ENCODE results near the gene SESTD1.
A peak's percentile ranks its signal among the peaks of the same experiment; 100 is the strongest.
"Not testable (repeated sequence)": the region's sequence is repeated elsewhere in the genome, so short reads cannot be mapped to it uniquely, and the experiment has no call there.

SESTD1 gene

GRCh38 chr2:179266271-179266670 is 1.6 kb upstream of the SESTD1 start:
- no peak for DNase-seq

DNA sequence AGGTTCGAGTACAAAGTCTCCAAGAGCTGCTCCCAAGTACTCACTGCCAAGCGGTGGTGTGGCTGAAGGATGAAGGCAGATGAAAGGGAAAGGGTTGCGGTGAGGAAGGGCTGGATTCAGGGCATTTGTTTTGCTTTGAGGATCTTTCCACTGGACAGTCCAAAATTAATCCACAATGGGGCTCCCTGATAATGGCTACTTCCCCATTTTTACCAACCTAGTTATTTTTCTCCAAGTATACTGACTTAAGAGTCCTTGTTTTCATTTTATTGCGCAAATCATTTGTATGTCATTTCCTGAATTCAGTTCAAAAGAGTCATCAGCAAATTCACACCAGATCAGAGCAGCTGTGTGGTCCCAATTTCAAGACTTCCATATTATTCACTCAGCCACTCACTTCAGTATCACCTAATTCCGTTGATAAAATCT is 464 bp upstream of the SESTD1 start:
- DNase-seq, result peak in 1 of 2 experiments; percentile 49

DNA sequence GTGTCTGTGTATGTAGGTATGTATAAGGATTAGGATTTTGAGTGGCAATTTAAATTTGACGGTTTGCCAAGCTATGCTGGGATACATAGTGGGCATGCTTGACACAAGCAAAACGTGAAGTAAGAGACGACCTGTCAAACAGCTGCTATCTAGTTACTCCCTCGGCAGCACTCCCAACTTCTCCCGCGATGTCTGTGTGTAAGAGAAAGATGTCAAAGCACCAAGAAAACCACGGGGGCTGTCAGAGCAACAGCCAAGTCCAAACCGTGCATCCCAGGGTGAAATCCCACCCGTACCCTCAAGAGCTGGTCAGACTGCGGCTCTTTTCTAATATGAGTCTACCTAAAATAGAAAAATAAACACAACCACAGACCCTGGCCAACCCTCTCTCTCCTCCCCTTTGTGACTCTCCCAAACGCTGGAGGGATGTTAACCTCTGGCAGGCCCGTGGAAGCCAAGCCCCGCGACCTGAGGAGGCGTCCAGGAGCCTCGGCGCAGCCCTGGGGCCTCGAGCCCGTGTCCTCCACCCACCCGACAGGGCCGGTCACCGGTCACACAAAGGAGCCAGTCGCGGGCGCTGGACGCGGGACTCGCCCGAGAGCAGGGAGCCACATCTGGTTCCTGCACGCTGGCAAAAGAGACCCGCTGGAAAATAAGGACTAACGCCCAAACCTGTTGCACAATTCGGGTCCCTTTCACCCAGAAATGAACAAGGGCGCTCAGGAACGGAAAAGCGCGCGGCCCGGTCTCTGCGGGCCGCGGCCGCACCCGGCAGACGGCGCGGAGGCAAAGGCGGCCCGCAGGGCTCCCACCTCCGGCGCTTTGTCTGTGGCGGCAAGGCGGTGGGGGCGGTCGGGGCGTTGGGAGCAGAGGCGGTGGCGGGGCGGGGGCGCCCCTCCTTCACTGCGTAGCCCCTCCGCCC is 925 bp downstream of the SESTD1 start:
- DNase-seq, result peak; percentile 42 to 56

- DNase-seq, result no peak
Observed at GRCh38 chr2:179263015-179263414, 1.6 kb downstream of the SESTD1 start.

DNA sequence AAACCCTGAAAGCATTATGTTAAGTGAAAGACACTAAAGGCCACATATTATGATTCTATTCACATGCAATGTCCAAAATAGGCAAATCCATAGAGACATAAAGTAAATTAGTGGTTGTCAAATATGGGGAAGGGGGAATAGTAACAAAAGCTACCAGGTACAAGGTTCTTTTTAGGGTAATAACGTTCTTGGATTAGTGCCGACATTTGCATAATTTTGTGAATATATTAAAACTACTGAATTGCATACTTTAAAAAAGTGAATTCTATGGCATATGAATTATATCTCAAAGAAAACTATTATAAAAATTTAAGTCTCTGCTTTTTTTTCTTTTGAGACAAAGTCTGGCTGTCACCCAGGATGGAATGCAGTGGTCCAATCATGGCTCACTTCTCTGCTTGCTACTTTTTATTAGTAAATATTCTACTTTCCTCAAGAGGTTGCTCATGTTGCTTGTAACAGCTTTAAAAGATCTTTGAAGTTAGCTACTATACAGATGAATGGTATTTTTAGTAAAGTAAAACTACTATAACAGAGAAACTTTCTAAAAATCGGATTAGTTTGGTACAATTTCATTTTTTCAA is 2.5 kb downstream of the SESTD1 start:
- no peak for DNase-seq

DNA sequence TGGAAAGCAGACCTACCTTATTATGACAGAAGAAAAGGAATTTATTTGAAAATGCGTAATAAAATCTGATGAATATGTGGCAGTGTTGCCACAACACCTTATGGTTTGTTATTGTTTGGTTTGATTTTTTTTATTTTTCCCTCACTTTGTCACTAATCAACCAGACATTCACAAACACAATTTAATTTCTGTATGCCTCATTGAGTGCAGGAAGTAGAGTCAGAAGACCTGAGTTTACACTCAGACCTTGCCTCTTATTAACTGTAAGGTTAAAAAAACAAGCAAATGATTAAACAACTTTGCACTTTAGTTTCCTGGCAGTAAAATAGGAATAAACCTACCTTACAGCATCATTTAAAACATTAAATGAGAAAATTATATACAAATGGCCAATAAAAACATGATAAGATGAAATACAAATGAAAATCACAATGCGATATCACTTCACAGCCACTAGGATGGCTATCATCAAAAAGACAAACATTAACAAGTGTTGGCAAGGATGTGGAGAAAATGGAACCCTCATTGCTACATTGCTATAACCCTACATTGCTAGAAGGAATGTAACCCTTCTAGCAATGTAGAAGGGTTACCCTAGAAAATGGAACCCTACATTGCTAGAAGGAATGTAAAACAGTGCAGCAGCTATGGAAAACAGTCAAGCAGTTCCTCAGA is 3.3 kb downstream of the SESTD1 start:
- no peak for DNase-seq

DNA sequence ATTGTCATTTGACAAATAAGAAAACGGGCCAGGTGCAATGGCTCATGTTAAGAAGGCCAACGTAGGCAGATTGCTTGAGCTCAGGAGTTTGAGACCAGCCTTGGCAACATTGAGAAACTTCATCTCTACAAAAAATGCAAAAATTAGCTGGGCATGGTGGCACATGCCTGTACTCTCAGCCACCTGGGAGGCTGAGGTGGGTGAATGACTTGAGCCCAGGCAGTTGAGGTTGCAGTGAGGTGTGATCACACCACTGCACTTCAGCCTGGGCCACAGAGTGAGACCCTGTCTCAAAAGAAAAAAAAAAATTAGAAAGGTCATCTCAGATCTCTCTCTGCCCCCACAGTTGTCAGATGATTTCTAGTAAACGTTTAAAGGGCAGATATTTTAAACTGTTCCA is 4.4 kb downstream of the SESTD1 start:
- DNase-seq, result no peak

- no peak for DNase-seq
Observed at GRCh38 chr2:179255129-179255528, 9.5 kb downstream of the SESTD1 start.

- no peak for DNase-seq
Observed at GRCh38 chr2:179253226-179253625, 11.4 kb downstream of the SESTD1 start.

DNA sequence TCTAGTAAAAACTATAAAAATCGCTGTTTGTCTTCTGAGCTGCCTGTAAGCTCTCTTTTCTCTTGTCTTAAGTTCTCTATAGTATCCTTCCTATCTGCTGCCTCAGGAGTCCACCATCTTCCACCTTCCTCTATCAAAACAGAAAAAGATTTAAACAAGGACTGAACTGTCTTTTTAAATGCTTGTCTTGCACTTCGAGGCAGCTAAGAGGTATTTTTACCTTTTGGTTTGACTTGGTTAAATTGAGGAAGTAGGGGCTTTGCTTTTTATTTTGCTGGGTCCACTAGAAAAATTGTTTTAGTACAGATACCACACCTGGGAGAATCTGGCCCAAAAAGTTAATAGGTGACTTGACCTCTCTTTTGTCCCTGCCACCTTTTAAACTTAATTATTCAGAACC is 12.2 kb downstream of the SESTD1 start:
- DNase-seq, result no peak

GRCh38 chr2:179251870-179252269 is 12.8 kb downstream of the SESTD1 start:
- DNase-seq, result no peak

GRCh38 chr2:179250848-179251504 is 13.7 kb downstream of the SESTD1 start:
- no peak for DNase-seq

GRCh38 chr2:179250095-179250494 is 14.5 kb downstream of the SESTD1 start:
- no peak for DNase-seq

GRCh38 chr2:179248024-179248348 is 16.6 kb downstream of the SESTD1 start:
- DNase-seq, result no peak

DNA sequence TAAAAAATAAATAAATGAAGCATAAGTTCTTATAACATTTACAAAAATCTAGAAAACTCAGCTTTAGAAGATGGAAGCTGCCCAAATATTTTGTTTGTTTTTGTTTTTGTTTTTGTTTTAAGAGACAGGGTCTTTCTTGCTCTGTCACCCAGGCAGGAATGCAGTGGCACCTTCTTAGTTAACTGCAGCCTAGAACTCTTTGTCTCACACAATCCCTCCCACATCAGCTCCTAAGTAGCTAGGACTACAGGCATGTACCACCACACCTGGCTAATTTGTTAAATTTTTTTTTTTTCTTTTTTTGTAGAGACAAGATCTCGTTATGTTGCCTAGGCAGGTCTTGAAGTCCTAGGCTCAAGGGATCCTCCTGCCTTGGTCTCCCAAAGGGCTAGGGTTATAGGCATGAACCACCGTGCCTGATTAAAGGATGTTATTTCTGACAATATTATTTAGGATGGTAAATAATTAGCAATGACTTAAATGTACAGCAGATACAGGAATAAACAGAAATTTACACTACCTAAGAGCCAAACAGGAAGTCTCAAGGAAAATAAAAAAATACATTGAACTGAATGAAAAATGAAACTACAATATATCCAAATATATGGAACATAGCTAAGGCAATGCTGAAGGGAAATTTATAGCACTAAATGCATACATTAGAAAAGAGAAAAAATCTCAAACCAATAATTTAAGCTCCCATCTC is 17.2 kb downstream of the SESTD1 start:
- no peak for DNase-seq

- DNase-seq, result not testable (repeated sequence)
Observed at GRCh38 chr2:179245843-179246242, 18.8 kb downstream of the SESTD1 start.

DNA sequence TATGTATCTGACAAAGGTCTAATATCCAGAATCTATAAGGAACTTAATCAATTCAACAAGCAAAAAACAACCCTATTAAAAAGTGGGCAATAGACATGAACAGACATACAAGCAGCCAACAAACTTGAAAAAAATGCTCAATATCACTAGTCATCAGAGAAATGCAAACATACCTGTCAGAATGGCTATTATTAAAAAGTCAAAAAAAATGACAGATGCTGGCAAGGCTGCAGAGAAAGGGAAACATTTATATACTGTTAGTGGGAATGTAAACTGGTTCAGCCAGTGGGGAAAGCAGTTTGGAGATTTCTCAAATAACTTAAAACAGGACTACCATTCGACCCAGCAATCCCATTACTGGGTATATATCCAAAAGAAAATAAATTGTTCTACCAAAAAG is 21.6 kb downstream of the SESTD1 start:
- no peak for DNase-seq

DNA sequence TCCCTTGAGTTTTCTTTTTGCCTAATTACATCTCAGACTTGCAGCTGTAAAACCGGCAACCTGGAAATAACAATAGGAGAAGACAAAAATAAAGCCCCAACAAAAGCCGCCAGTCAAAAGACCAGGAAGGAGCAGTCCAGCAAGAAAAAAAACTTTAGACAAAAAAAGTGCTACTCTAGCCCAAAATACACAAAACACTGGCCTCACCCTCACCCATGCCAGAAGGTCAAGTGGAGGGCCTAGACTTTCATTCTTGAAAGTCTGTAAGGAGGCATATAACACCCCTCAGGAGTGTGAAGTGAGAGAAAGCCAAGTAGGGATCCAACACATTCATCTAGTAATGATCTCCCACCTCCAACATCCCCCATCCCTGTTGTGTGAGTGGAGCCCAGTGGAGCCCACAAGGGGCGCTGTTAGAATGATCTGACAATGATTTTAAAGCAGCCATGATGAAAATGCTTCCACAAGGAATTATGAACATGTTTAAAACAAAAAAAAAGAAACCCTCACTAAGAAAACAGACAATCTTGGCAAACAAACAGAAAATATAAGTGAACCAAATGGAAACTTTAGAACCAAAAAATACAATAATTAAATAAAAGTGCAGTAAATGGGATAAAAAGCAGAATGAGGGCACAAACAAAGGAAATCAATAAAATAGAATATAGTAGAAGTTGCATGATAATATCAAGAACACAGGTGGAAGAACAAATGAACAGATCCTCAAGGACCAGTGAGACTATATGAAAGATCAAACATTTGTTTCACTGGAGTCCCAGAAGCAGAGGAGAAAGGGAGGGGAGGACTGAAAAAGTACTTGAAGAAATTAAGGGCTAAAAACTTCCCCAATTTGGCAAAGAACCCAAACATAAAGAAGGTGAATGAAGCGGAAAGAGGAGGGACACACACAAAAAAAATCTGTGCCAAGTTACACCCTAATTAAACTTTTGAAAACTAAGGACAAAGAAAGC is 23.9 kb downstream of the SESTD1 start:
- DNase-seq, result no peak

- DNase-seq, result no peak
Observed at GRCh38 chr2:179239838-179240237, 24.8 kb downstream of the SESTD1 start.

DNA sequence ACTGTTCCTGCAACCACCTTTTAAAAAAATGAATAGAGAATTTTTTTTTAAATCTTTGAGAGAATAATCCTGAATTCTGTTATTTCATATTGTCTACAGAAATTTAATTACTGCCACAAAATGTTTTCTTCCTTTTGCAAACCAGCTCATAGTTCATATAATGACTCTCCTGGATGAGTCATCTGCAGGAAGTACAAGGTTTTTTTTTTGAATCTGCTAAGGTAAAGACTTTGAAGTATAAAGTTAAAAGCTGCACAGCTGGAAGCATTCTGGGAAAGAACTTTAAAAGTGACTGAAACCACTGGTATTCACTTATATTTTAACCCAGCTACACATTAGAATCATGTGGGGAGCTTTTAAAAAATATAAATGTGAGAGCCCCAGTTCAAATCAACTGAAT is 25.4 kb downstream of the SESTD1 start:
- DNase-seq, result no peak

DNA sequence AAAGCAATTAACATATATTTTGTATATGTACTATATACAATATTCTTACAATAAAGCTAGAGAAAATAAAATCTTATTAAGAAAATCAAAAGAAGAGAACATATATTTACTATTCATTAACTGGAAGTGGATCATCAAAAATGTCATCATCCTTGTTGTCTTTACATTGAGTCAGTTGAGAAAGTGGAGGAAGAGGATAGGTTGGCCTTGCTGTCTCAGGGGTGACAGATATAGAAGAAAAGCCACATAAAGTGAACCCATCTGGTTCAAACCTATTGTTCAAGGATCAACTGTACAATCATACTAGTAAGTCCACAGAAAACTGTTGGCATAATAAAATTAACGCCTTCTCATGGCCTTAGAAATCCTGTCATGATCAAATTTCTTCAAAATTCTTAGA is 26.6 kb downstream of the SESTD1 start:
- no peak for DNase-seq
